ENCODE measurements around the gene ATP2B1.
"Not testable (repeated sequence)": the region's sequence is repeated elsewhere in the genome, so short reads cannot be mapped to it uniquely, and the experiment has no call there.

The ATP2B1 gene

DNA sequence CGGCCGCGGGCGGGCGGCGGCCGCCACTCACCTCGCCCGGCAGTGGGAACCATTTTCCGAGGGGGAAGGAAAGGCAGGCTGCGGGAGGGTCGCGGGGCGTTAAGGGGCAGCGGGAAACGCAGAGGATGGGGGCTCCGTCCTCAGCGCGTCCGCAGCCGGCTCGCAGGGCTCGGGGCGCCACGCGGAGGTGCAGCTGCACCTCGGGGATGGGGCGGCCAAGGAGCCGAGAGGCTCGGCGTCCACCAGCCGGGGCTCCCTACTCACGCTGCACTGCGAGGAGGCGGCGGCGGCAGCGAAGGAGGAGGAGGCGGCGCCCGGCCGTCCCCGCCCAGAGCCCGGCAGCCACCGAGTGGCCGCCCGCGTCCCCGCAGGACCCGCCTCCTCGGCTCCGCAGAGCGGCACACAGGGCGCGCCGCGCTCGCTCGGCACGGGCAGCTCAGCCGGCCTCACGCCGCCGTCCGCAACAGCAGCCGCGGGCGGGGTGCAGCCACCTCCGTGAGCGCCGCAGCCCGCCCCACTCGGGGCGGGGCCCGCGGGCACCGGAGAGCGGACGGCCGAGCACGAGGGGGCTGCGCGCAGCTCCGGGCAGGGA, at the start of gene ATP2B1:
TSS of gene ATP2B1 (minus strand) at position 274 of the 592 bp plus-strand sequence. CDS start 52,952 bp downstream, outside the sequence.
- DNase-seq (ENCODE audit: low read depth in 2 of 2): peak; percentile 56 to 67

DNA sequence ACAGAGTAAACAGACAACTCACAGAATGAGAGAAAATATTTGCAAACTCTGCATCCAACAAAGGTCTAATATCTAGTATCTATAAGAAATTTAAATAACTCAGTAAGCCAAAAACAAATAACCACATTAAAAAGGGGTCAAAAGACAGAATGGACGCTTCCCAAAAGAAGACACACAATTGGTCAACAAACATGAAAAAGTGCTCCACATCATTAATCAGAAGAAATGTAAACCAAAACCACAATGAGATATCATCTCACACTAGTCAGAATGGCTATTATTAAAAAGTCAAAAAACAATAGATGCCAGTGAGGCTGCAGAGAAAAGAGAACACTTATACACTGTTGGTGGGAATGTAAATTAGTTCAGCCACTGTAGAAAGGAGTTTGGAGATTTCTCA, 49.3 kb upstream of the ATP2B1 start:
- not testable (repeated sequence) for DNase-seq (ENCODE audit: low read depth in 2 of 2)

- peak; percentile 97 to 98 for DNase-seq (ENCODE audit: low read depth in 2 of 2)
Observed at GRCh38 chr12:89756585-89757398, 48.2 kb upstream of the ATP2B1 start.

- no peak for DNase-seq (ENCODE audit: low read depth in 2 of 2)
Observed at GRCh38 chr12:89756194-89756584, 47.6 kb upstream of the ATP2B1 start.

GRCh38 chr12:89753997-89754396, 45.4 kb upstream of the ATP2B1 start:
- DNase-seq (ENCODE audit: low read depth in 2 of 2): no peak

DNA sequence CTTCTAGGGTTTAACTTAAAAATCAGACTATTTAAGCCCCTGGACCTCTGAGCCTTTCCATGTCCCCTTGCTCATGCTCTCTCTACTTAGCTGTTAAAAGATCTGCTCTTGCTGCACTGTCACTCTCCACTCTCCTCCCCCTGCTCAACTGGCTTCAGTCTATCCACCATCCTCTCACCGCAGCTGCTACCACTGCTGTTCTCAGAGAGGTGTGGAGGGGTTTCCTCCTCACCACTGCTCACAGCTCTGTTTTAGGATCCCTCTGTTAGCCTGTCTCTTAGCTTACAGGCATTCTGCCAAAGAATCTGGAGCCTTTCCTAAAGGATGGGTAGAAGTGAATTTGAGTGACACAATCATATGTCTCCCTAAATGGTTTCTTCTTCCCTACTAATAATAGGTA, 43.7 kb upstream of the ATP2B1 start:
- no peak for DNase-seq (ENCODE audit: low read depth in 2 of 2)

DNA sequence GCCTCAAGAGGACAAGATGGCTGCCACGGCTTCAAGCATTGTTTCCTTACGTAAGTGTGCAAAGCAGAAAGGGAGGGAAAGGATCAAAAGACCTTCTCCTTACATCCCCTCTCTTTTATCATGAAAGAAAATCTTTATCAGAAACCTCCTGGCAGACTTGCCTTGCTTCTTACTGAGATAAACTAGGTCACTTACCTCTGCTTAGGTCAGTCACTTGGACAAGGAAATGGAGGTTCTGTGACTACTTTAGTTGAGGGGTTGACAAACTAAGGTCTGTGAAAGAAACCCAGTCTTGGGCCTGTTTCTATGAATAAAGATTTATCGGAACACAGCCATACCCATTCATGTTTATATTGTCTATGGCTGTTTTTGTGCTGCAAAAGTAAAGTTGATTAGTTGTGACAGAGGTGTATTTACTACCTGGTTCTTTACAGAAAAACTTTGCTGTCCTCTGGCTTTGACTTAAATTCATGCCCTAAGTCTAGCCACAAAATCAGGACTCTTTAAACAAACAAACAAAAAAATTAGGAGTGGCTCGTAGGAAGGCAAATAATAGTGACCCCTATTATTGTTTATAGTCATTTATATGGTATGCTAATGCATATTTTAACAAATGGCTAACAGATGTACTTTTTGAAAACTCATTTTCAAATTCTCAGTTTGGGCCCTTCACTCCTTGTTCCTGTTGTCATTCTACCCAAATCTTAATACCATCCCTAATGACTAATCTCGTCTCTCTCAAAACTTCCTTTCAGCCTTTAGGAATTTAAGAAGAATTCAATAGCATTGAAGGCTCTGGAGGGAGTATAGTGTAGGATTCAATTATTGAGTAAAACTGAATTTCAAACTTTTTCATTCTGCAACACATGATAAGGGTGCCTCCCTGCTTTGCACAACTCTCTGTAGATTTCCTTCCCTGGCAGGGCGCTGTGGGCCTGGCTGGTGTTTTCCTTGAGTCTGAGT, 42.0 kb upstream of the ATP2B1 start:
- DNase-seq (ENCODE audit: low read depth in 2 of 2): peak; percentile 46 to 48

- no peak for DNase-seq (ENCODE audit: low read depth in 2 of 2)
Observed at GRCh38 chr12:89748791-89749190, 40.2 kb upstream of the ATP2B1 start.

GRCh38 chr12:89745286-89745685, 36.6 kb upstream of the ATP2B1 start:
- DNase-seq (ENCODE audit: low read depth in 2 of 2): no peak

- DNase-seq (ENCODE audit: low read depth in 2 of 2): no peak
Observed at GRCh38 chr12:89742337-89743022, 33.8 kb upstream of the ATP2B1 start.

GRCh38 chr12:89740943-89741342, 32.3 kb upstream of the ATP2B1 start:
- no peak for DNase-seq (ENCODE audit: low read depth in 2 of 2)

DNA sequence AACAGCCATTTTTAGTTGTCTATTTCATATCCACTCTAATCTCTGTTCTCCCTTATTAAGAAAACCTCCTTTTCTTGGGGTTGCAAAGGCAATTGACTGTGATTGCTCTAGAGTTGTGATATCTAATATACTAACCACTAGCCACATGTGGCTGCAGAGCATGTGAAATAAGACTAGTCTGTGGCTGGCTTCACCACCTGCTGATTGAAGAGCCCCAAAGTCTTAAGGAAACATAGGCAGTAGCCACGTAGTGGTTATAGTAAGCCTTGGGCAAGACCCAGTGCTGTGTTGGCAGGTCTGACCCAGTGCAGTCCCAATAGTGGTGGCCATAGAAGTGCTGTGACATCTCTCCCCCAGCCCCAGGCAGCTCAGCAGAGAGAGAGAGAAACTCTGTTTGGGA, 28.4 kb upstream of the ATP2B1 start:
- no peak for DNase-seq (ENCODE audit: low read depth in 2 of 2)

GRCh38 chr12:89733579-89734201, 25.1 kb upstream of the ATP2B1 start:
- peak; percentile 94 to 97 for DNase-seq (ENCODE audit: low read depth in 2 of 2)

DNA sequence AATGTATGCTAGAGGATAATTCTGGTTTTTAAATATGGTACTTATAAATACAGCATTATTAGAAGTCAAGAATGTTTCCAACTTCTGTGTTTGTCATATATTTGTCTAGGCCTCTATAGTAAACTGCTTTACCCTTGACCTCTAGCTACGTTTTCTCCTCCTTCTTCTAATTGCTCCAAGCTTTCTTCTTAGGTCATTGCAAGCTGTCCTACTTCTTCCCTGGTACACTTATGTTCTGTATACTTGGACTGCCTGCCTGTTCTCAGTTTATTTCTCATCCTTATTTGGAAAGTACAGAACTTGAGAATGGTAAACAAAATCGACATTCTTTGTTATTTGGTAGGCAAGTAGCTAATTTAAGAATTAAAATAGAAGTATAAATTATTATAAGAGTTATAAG, 23.9 kb upstream of the ATP2B1 start:
- DNase-seq (ENCODE audit: low read depth in 2 of 2): no peak

DNA sequence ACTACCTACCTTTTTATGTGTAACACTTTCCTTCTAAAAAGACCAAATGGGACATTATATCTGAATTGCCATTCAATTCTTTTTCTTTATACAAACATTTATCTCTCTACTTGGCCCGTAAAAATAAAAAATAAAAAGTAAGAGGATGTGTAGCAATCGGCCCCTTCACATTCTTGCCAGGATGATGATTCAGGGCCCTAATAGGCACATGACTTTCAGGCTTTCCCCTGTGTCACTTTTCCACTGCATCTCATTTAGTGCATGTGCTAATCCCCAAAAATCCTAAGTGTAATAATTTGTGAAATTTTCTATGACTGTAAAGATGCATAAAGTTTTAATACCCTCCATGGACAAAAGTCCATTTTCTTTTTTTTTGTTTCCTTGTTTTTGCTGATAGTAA, 23.0 kb upstream of the ATP2B1 start:
- DNase-seq (ENCODE audit: low read depth in 2 of 2): no peak

DNA sequence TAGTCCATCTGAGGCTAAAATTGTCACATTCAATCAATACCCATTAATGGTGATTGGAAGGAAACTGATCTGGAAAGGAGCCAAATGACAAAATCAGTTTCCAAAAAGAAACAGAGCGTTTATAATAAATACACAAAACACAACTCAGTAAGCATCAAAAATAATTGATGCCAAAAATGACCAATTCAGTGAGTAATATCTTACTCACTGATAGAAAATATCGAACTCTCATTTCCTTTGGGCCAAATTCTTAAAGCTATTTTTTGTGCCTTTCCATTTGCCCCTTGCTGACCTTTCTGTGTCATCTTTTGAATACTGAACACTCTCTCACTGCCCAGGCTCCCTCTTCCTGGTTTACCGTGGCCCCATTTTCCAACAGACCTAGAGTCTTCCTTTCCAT, 22.5 kb upstream of the ATP2B1 start:
- DNase-seq (ENCODE audit: low read depth in 2 of 2): no peak

- DNase-seq (ENCODE audit: low read depth in 2 of 2): no peak
Observed at GRCh38 chr12:89729946-89730459, 21.4 kb upstream of the ATP2B1 start.

DNA sequence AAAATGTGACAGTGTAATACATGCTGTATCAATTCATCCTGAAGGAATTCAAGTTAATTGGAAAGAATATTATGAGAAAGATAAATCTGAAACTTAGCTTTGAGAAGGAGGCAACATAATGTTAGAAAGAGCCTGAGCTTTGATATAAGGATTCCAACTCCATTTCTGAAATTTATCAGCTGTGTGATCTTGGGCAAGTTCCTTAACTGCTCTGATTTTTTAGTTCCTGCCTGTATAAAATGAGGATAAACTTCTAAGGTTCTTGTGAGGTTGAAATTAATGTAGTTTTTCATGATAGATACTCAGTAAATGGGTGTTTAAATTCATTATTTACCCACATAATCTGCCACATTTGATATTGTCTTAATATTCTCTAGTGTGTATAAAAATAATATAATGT, 14.6 kb upstream of the ATP2B1 start:
- no peak for DNase-seq (ENCODE audit: low read depth in 2 of 2)

DNA sequence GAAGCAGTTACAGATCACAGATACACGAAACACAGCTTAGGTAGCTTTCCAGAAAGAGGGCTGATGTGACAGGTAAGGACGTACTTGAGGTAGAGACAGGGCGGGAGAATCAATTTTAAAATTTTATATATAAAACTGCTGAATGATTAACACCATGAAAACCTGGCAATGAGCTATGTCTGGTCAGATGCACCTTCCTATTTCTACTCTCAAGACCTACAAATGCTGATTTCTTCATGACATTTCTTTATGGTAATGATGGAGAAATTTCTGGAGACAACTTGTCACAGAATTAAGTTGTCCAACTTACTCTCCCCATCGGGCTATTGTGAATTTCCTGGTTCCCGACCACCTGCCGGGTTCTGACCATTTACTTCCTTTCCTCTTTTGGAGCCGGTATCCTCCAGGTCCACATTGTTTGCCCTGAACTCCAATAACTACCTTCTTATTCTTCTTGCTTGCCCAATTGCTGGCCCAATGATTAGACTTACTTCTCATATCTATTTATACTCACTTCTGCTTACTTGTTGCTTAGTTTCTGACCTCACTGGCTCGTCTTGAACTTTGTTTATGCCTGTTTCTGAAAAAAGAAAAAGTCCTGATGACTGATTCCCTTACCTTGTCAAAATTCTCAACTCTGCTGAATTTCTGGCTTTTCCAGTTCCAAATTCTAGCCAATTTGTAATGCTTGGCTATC, 12.8 kb upstream of the ATP2B1 start:
- DNase-seq (ENCODE audit: low read depth in 2 of 2): no peak

- no peak for DNase-seq (ENCODE audit: low read depth in 2 of 2)
Observed at GRCh38 chr12:89717759-89718523, 9.3 kb upstream of the ATP2B1 start.

Data from fibroblast of skin of left biceps (primary cell).